ENCODE measurements around the gene TRAPPC2L. TPM values are rescaled to one million over a fixed set of nuclear protein-coding genes. Genes with fewer than 3 reads are reported as not detected.

The TRAPPC2L gene
- total RNA-seq, 1 donor from 2014 or later: 50.1 TPM

GRCh38 chr16:88817785-88818574 lies 38.9 kb upstream of the TRAPPC2L start:
- no peak overlapping the region for H3K4me3 ChIP-seq (ENCODE audit: low read depth, low read length)
- TF ChIP-seq, protein P1, sequence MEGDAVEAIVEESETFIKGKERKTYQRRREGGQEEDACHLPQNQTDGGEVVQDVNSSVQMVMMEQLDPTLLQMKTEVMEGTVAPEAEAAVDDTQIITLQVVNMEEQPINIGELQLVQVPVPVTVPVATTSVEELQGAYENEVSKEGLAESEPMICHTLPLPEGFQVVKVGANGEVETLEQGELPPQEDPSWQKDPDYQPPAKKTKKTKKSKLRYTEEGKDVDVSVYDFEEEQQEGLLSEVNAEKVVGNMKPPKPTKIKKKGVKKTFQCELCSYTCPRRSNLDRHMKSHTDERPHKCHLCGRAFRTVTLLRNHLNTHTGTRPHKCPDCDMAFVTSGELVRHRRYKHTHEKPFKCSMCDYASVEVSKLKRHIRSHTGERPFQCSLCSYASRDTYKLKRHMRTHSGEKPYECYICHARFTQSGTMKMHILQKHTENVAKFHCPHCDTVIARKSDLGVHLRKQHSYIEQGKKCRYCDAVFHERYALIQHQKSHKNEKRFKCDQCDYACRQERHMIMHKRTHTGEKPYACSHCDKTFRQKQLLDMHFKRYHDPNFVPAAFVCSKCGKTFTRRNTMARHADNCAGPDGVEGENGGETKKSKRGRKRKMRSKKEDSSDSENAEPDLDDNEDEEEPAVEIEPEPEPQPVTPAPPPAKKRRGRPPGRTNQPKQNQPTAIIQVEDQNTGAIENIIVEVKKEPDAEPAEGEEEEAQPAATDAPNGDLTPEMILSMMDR (IDR thresholded peaks at IDR 0.05; ENCODE audit: insufficient read depth, low read length, poor library complexity, severe bottlenecking): no peak
- H3K27me3 ChIP-seq (ENCODE audit: control insufficient read depth, insufficient read depth, low read length): peaks cover 16% of the 10 kb centered on the region
- no peak for DNase-seq (ENCODE audit: low read depth)
- no peaks in the 10 kb centered on the region for H3K36me3 ChIP-seq (ENCODE audit: control insufficient read depth, insufficient read depth, low read length)

GRCh38 chr16:88818575-88818874 lies 38.4 kb upstream of the TRAPPC2L start:
- no peak overlapping the region for H3K4me3 ChIP-seq (ENCODE audit: low read depth, low read length)
- TF ChIP-seq, protein P1 (IDR thresholded peaks at IDR 0.05; ENCODE audit: insufficient read depth, low read length, poor library complexity, severe bottlenecking): no peak
- no peaks in the 10 kb centered on the region for H3K36me3 ChIP-seq (ENCODE audit: control insufficient read depth, insufficient read depth, low read length)

GRCh38 chr16:88819126-88819525 lies 37.8 kb upstream of the TRAPPC2L start:
- H3K27me3 ChIP-seq (ENCODE audit: control insufficient read depth, insufficient read depth, low read length): peaks cover 16% of the 10 kb centered on the region
- H3K36me3 ChIP-seq (ENCODE audit: control insufficient read depth, insufficient read depth, low read length): no peaks in the 10 kb centered on the region
- DNase-seq (ENCODE audit: low read depth): no peak
- H3K4me3 ChIP-seq (ENCODE audit: low read depth, low read length): no peak overlapping the region
- TF ChIP-seq, protein P1 (IDR thresholded peaks at IDR 0.05; ENCODE audit: insufficient read depth, low read length, poor library complexity, severe bottlenecking): no peak

More at GRCh38 chr16:88818575-88818874, 38.4 kb upstream of the TRAPPC2L start:
- H3K27me3 ChIP-seq (ENCODE audit: control insufficient read depth, insufficient read depth, low read length): peaks cover 16% of the 10 kb centered on the region
- DNase-seq (ENCODE audit: low read depth): no peak

- TF ChIP-seq, protein P1 (IDR thresholded peaks at IDR 0.05; ENCODE audit: insufficient read depth, low read length, poor library complexity, severe bottlenecking): no peak
- no peaks in the 10 kb centered on the region for H3K36me3 ChIP-seq (ENCODE audit: control insufficient read depth, insufficient read depth, low read length)
- H3K27me3 ChIP-seq (ENCODE audit: control insufficient read depth, insufficient read depth, low read length): peaks cover 14% of the 10 kb centered on the region
- no peak overlapping the region for H3K4me3 ChIP-seq (ENCODE audit: low read depth, low read length)
- DNase-seq (ENCODE audit: low read depth): no peak
Observed at GRCh38 chr16:88820385-88821025, 36.4 kb upstream of the TRAPPC2L start.

- TF ChIP-seq, protein P1 (IDR thresholded peaks at IDR 0.05; ENCODE audit: insufficient read depth, low read length, poor library complexity, severe bottlenecking): no peak
- H3K4me3 ChIP-seq (ENCODE audit: low read depth, low read length): no peak overlapping the region
- no peak for DNase-seq (ENCODE audit: low read depth)
Observed at GRCh38 chr16:88821168-88821850, 35.6 kb upstream of the TRAPPC2L start.

More at GRCh38 chr16:88821168-88821850, 35.6 kb upstream of the TRAPPC2L start:
- H3K27me3 ChIP-seq (ENCODE audit: control insufficient read depth, insufficient read depth, low read length): peaks cover 10% of the 10 kb centered on the region
- H3K36me3 ChIP-seq (ENCODE audit: control insufficient read depth, insufficient read depth, low read length): no peaks in the 10 kb centered on the region

Measured in kidney epithelial cell (primary cell).